AG09309 (cell line): Measurements from ENCODE around the gene VAV2.

Experiments used
- DNase-seq: peaks from one replicate; pipeline ENCODE4 v3.0.0-alpha.2; 2010; ENCODE audit warnings: low read depth
- H3K4me3 ChIP-seq: 2 replicates; pipeline ENCODE4 v1.5.1; 2011; ENCODE audit warnings: mild to moderate bottlenecking, low read depth, low read length, moderate library complexity; ENCODE audit not compliant: control insufficient read depth
- TF ChIP-seq, protein P1 (sequence below): IDR thresholded peaks from 2 replicates; pipeline ENCODE4 v1.5.1; 2011; ENCODE audit warnings: mild to moderate bottlenecking, low read depth, low read length, inconsistent platforms; ENCODE audit not compliant: insufficient read depth, control insufficient read depth; ENCODE audit errors: missing control alignments

VAV2 gene

DNA sequence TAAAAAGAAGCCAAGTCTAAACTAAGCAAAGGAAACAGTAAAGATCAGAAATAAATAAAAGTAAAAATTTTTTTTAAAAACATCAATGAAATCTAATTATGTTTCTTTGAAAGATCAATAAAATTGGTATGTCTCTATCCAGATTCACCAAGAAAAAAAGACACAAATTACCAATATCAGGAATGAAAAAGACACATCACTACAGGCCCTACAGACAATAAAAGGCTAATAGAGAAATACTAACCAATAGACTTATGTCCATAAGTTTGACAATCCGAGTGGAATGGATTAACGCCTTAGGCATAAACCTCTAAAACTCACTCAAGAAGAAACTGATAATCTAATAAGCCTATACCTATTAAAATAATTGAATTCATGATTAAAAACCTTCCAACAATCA, 45.5 kb upstream of the VAV2 start:
- DNase-seq = no peak
- TF ChIP-seq, protein P1, sequence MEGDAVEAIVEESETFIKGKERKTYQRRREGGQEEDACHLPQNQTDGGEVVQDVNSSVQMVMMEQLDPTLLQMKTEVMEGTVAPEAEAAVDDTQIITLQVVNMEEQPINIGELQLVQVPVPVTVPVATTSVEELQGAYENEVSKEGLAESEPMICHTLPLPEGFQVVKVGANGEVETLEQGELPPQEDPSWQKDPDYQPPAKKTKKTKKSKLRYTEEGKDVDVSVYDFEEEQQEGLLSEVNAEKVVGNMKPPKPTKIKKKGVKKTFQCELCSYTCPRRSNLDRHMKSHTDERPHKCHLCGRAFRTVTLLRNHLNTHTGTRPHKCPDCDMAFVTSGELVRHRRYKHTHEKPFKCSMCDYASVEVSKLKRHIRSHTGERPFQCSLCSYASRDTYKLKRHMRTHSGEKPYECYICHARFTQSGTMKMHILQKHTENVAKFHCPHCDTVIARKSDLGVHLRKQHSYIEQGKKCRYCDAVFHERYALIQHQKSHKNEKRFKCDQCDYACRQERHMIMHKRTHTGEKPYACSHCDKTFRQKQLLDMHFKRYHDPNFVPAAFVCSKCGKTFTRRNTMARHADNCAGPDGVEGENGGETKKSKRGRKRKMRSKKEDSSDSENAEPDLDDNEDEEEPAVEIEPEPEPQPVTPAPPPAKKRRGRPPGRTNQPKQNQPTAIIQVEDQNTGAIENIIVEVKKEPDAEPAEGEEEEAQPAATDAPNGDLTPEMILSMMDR = no peak
- no peak overlapping the region for H3K4me3 ChIP-seq

DNA sequence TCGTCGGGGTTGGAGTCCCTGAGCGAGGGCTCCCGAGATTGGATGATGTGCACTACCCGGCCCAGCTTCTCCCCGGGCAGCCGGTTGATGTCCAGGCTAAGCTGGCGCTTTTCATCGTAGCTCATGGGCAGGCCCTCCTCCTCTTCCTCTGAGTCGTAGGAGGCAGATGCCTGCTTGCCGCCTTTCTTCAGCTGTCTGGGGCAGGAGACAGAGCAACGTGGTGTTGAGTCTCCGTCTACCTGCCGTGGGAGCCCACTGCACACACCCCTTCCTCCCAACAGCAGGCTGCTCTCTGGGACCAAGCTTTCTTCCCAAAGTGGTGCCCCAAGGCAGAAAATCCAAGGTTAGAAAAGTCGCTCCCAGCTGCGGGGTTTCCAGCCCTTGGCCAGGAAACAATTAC, 44.0 kb upstream of the VAV2 start:
- DNase-seq = no peak
- no peak overlapping the region for H3K4me3 ChIP-seq
- TF ChIP-seq, protein P1 = no peak

DNA sequence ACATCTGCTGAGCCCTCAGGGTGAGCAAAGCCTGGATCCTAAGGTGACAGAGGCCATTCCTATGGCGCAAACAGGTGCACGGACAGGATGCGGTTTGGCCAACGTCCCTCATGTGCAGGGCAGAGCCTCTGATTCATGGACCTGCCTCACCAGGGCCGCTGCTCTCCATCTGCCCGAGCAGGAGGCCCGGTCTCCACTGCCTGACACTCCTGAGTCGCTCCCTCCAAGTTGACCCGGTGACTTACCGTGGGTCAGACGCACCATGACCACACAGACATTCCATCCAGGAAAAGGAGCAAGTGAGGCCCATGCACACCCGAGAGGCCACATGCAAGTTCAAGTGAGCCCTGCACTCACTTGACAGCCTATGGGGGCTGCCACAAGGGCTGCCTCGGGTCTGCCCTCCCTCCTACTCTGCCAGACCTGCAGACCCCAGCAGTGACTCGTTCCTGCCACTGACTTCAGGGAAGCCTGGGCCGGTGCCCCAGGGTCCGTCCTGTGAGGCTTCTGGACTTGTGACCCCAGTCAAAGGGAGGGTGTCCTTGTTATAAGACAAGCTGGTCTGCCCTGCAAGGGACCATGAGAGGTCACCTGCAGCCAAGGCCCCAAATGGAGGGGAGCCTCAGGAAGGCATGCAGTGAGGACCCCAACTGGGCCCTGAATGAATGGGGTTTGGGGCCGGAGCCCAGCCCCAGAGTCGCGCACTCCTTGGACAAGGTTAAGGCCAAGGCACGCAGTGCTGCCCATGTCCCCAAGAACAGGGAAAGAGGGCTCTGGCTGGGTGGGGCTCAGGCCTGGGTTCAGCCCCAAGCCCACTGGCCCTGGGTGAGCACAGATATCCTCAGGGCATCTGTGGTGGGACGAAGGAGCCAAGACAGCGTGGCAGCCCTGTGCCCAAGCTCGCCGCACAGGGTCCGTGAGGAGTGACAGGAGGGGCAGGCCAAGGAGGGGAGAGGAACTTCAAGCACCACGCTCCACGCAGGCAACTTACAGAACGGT, 43.2 kb upstream of the VAV2 start:
- DNase-seq = no peak
- TF ChIP-seq, protein P1 = no peak
- H3K4me3 ChIP-seq = no peak overlapping the region

DNA sequence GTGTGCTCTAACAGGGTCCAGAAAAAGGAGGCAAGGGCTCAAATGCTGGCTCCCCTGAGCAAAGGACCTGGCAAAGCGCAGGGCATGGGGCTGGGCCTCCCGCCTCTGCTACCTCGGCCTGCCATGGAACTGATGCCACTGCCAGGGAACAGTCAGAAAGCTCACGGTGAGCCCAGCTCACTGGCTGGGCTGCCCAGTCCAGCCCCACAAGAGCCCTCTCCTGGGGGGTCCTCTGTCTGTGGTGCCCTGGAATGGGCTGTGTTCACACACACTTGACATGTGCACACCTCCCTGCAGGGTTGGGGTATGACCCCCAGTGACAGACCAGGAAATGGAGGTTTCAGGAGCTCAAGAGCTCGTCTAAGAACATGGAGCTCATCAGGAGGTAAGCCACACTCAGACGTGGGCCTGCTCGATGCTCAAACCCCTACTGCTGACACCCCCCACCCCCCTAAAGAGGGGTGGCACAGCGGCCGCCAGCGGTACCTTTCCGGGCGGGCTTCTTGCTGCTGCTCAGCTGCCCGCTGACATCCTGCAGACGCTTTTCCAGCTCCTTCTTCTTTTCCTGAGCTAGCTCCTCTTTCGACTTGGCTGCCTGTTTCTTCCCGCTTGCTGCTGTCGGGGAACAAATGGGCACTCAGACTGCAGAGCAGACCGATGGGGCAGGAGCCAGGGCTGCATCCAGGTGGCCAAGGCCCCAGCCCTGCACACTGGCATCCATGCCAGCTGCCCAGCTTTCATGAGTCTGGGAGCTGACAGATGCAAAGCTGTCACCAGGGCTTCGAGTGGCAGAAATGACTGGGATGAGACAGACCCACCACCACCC, 42.3 kb upstream of the VAV2 start:
- TF ChIP-seq, protein P1 = no peak
- no peak overlapping the region for H3K4me3 ChIP-seq
- no peak for DNase-seq

DNA sequence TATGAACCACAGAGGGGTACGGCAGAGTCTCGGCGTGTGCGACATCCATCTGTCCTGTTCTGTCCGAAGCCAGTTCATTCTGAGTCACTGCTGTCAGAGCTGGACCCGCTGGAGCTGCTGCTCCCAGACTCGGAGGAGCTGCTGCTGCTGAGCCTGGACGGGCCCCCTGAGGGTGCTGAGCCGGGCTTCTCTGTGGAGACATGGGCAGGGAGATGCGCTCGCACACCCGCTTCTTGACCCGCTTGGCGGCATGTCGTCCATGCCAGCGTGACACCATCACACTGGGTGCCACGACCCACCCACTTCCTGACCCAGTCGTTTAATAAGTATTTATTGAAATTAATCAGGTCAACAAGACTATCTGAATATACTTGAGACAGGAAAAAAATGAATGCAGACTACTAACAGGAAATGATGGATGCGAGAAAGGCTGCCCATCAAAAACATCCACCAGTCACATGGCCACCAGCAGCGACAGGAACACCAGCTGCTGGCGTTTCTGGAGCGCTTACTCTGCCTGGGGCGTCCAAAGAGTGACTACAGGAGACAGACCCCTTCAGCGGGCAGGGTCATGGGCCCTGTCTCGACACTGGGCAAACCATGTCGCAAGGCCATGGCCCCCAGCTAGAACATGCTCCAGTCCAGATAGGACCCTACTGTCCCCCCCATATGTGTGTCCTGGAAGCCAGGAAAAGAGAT, 41.5 kb upstream of the VAV2 start:
- no peak for DNase-seq
- no peak overlapping the region for H3K4me3 ChIP-seq
- TF ChIP-seq, protein P1 = no peak
